ENCODE results near the gene MAGOH.
"Not testable (repeated sequence)": the region's sequence is repeated elsewhere in the genome, so short reads cannot be mapped to it uniquely, and the experiment has no call there.

The MAGOH gene

GRCh38 chr1:53186533-53186932, 51.8 kb downstream of the MAGOH start:
- DNase-seq (ENCODE audit: low read depth): no peak

- not testable (repeated sequence) for DNase-seq (ENCODE audit: low read depth)
Measured at GRCh38 chr1:53185955-53186297, 52.4 kb downstream of the MAGOH start.

DNA sequence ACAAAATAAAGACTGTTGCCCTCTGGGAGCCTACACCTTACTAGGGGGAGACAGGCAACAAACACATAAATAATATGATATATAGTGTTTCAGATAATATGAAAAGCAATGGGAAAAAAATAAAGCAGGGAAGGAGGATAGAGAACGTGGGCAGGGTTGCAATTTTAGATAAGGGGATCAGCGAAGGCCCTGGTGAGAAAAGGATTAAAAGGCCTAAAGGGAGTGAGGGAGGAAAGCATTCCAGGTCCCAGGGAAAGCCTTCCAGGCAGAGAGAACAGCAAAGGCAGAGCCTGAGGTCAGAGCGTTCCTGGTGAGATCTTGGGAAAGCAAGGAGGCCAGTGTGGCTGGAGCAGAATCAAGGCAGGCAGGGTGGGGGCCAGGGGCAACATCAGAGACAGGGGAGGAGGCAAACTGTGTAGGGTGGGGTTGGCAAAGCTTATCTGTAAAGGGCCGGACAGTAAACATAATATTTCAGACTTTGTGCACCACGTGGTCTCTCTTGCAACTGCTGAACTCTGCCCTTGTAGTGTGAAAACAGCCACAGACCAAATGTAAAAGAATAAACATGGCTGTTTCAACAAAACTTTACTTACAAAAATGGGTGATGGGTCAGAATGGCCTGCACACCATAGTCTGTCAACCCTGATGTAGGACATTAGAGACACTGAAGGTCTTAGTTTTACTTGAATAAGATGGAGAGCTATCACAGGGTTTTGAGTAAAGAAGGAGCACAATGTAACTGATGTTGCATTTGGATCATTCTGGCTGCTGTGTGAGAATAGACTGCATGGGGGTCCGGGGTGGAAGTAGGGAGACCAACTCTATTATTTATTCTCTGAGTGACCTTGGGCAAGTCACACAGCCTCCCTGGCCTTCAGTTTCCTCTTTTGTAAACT, 55.0 kb downstream of the MAGOH start:
- no peak for DNase-seq (ENCODE audit: low read depth)

DNA sequence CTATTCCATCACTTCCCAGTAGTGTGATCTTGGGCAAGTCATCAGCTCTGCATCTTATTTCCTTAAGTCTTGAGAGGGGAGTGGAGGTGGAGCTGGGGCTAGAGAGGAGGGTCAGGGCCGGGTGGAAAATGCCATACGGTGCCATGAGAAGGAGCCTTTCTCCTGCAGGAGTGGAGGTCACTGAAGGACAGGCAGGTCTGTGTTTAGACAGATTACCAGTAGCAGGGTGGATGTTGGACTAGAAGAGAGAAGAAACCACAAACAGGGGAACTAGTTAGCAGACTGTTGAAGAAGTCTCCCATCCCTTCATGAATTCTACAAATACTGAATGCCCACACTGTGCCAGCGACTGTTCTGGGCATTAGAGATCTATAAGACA, 55.6 kb downstream of the MAGOH start:
- no peak for DNase-seq (ENCODE audit: low read depth)

DNA sequence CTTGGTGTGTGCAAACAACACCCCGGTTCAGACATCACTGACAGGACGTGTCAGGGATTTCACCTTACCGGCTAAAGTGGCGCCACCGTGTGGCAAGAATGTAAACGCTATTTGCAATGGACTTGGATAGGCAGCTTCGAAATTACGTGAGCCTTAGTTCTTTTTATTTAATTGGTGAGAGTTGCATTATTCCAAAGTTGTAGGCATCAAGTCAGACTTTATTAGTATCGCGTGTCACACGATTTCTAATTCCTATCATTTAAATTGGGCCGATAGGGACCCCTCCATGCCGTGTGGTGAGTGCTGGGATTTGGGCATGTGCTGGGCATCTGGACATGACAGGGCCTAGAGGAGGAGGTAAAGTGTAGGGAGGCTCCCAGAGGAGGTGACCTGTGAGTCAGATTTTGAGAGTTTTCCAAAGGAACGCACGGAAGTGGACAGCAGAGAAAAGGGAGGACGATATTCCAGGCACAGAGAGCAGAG, 56.2 kb downstream of the MAGOH start:
- DNase-seq (ENCODE audit: low read depth): peak; percentile 60

GRCh38 chr1:53180951-53181350, 57.4 kb downstream of the MAGOH start:
- DNase-seq (ENCODE audit: low read depth): no peak

DNA sequence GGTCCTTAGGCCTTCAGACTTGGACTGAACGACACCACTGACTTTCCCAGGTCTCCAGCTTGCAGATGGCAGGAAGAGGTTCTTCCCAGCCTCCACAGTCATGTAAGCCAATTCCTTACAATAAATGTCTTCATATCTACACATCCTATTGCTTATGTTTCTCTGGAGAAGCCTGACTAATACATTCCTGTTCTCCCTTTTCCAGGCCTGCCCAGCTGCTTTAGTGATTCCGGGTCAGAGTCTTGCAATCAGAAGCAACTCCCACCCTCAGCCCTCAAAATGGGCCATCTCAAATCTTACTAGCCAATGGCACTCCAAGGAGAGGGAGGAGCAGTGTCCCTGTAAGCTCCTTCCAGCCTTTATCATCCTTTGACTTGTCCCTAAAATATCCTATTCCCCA, 58.1 kb downstream of the MAGOH start:
- no peak for DNase-seq (ENCODE audit: low read depth)
